ENCODE measurements around the gene JMJD1C.

DNA sequence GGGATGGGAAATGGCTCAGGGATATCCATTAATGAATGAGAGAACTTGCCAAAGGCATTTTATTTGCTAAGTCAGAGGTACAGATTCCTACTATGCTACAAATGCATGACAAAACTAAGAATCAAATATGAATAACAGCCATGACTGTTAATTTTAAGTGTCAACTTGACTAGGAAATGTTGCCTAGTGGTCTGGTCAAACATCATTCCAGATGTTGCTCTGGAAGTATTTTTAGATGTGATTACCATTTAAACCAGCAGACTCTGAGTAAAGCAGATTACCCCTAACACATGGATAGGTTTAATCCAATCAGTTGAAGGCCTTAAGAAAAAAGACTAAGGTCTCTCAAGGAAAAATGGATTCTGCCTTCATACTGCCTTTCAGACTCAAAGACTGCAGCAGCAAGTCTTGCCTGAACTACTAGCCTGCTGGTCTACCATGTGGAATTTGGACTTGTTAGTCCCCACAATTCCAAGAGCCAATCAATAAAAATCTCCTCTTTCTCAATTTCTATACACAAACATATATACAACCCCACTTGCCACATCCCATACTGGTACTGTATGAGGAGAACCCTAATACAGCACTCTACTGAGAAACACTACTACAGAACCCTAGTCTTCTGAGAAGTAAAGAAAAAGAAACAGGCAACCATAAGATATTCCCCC is 213.5 kb downstream of the JMJD1C start:
- TF ChIP-seq, protein P1, sequence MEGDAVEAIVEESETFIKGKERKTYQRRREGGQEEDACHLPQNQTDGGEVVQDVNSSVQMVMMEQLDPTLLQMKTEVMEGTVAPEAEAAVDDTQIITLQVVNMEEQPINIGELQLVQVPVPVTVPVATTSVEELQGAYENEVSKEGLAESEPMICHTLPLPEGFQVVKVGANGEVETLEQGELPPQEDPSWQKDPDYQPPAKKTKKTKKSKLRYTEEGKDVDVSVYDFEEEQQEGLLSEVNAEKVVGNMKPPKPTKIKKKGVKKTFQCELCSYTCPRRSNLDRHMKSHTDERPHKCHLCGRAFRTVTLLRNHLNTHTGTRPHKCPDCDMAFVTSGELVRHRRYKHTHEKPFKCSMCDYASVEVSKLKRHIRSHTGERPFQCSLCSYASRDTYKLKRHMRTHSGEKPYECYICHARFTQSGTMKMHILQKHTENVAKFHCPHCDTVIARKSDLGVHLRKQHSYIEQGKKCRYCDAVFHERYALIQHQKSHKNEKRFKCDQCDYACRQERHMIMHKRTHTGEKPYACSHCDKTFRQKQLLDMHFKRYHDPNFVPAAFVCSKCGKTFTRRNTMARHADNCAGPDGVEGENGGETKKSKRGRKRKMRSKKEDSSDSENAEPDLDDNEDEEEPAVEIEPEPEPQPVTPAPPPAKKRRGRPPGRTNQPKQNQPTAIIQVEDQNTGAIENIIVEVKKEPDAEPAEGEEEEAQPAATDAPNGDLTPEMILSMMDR (conservative IDR thresholded peaks at IDR 0.05; ENCODE audit: low read length): no peak
- no peak for TF ChIP-seq EZH2phosphoT487 (IDR thresholded peaks at IDR 0.05; ENCODE audit: borderline replicate concordance)

Data from Loucy (cell line).